GM12892 (cell line): ENCODE data around the gene C4orf46. TPM values are rescaled to one million over a fixed set of nuclear protein-coding genes. Genes with fewer than 3 reads are reported as not detected.
"Not testable (repeated sequence)": the region's sequence is repeated elsewhere in the genome, so short reads cannot be mapped to it uniquely, and the experiment has no call there.

Experiments
- DNase-seq: peaks from one replicate; pipeline ENCODE4 v3.0.0; 2011; ENCODE audit not compliant: insufficient read length
- FAIRE-seq: peaks from 2 replicates; lab custom pipeline; 2011; peaks lifted over from hg19 to GRCh38; lab: Jason Lieb, UNC
- POLR2A ChIP-seq: IDR thresholded peaks from 2 replicates; pipeline ENCODE4 v1.6.1; 2011; ENCODE audit warnings: low read depth, low read length, control low read depth
- POLR2AphosphoS5 ChIP-seq: IDR thresholded peaks from 2 replicates; pipeline ENCODE4 v1.6.1; 2011; ENCODE audit warnings: low read depth, low read length, control low read depth
- TAF1 ChIP-seq: IDR thresholded peaks from 2 replicates; pipeline ENCODE4 v1.6.1; 2011; ENCODE audit warnings: low read depth, mild to moderate bottlenecking, control low read depth, low read length, borderline replicate concordance
- polyA plus RNA-seq: library from polyadenylated mRNA; unstranded; fragments of >200 nt; gene quantifications from one replicate; pipeline ENCODE4 v1.2.1, GENCODE V29; 2012; ENCODE audit warnings: missing spikeins, inconsistent platforms; ENCODE audit not compliant: missing spikeins

Gene C4orf46
- polyA plus RNA-seq, result 14.9 TPM

GRCh38 chr4:158671665-158671914 lies at the start of gene C4orf46:
C4orf46 (minus strand) TSS chr4:158671887; CDS start chr4:158671801, 86 bp downstream.
- TF ChIP-seq POLR2A, result no peak; the same call in 1 of the 2 replicates
- no peak for TF ChIP-seq TAF1
- no peak for TF ChIP-seq POLR2AphosphoS5
- FAIRE-seq, result no peak

GRCh38 chr4:158715802-158716201 lies 44.1 kb upstream of the C4orf46 start:
- FAIRE-seq (no peak), DNase-seq (no peak)
- TF ChIP-seq TAF1, result no peak

More at GRCh38 chr4:158671665-158671914, at the start of gene C4orf46:
- DNase-seq, result no peak

GRCh38 chr4:158714937-158715336 lies 43.2 kb upstream of the C4orf46 start:
- TF ChIP-seq POLR2A, result no peak
- TF ChIP-seq TAF1, result no peak
- no peak for TF ChIP-seq POLR2AphosphoS5
- no peak for DNase-seq
- FAIRE-seq, result no peak

GRCh38 chr4:158712622-158713021 lies 40.9 kb upstream of the C4orf46 start:
- FAIRE-seq, DNase-seq: not testable (repeated sequence)

GRCh38 chr4:158710814-158711213 lies 39.1 kb upstream of the C4orf46 start:
- no peak for FAIRE-seq
- TF ChIP-seq POLR2A, result no peak
- no peak for TF ChIP-seq TAF1
- no peak for TF ChIP-seq POLR2AphosphoS5
- DNase-seq, result no peak

- FAIRE-seq, result no peak
- TF ChIP-seq POLR2A, result no peak
- TF ChIP-seq POLR2AphosphoS5, result no peak
- no peak for TF ChIP-seq TAF1
- DNase-seq, result no peak
Observed at GRCh38 chr4:158704274-158704673, 32.6 kb upstream of the C4orf46 start.

- FAIRE-seq (no peak), DNase-seq (no peak)
- TF ChIP-seq TAF1, result no peak
- TF ChIP-seq POLR2AphosphoS5, result no peak
- TF ChIP-seq POLR2A, result no peak
Observed at GRCh38 chr4:158688813-158689212, 17.1 kb upstream of the C4orf46 start.

- no peak for DNase-seq
- no peak for TF ChIP-seq TAF1
- no peak for TF ChIP-seq POLR2A
- TF ChIP-seq POLR2AphosphoS5, result no peak
Observed at GRCh38 chr4:158682066-158682465, 10.4 kb upstream of the C4orf46 start.

GRCh38 chr4:158681629-158682028 lies 9.9 kb upstream of the C4orf46 start:
- no peak for TF ChIP-seq TAF1
- no peak for TF ChIP-seq POLR2AphosphoS5
- no peak for TF ChIP-seq POLR2A
- no peak for FAIRE-seq
- DNase-seq, result no peak

More at GRCh38 chr4:158682066-158682465, 10.4 kb upstream of the C4orf46 start:
- no peak for FAIRE-seq

GRCh38 chr4:158678767-158679166 lies 7.1 kb upstream of the C4orf46 start:
- FAIRE-seq, result no peak
- TF ChIP-seq TAF1, result no peak
- TF ChIP-seq POLR2A, result no peak
- no peak for TF ChIP-seq POLR2AphosphoS5

GRCh38 chr4:158676076-158676475 lies 4.4 kb upstream of the C4orf46 start:
- FAIRE-seq (no peak), DNase-seq (no peak)
- TF ChIP-seq POLR2A, result no peak
- TF ChIP-seq POLR2AphosphoS5, result no peak
- no peak for TF ChIP-seq TAF1

More at GRCh38 chr4:158678767-158679166, 7.1 kb upstream of the C4orf46 start:
- no peak for DNase-seq

GRCh38 chr4:158673633-158674032 lies 1.9 kb upstream of the C4orf46 start:
- no peak for DNase-seq
- TF ChIP-seq POLR2AphosphoS5 (no peak), POLR2A (no peak), TAF1 (no peak)
- FAIRE-seq, result no peak
